IMR-90 (cell line): ENCODE results near the gene OR8K1.

ENCODE experiments used
- BHLHE40 ChIP-seq: fragments of 150-350 bp; IDR thresholded peaks from 2 replicates; pipeline ENCODE4 v1.6.1; 2016; ENCODE audit warnings: mild to moderate bottlenecking, low read depth, low read length
- CEBPB ChIP-seq: IDR thresholded peaks from 2 replicates; pipeline ENCODE4 v1.6.1; 2012; ENCODE audit warnings: low read depth, low read length, improper control_type of control experiment
- CHD1 ChIP-seq: IDR thresholded peaks from 2 replicates; pipeline ENCODE4 v1.6.1; 2012; ENCODE audit warnings: low read depth, low read length, improper control_type of control experiment
- FOS ChIP-seq: fragments of 150-350 bp; IDR thresholded peaks from 2 replicates; pipeline ENCODE4 v1.6.1; 2016; ENCODE audit warnings: low read depth, low read length
- MAZ ChIP-seq: IDR thresholded peaks from 2 replicates; pipeline ENCODE4 v1.6.1; 2012; ENCODE audit warnings: low read depth, mild to moderate bottlenecking, low read length, improper control_type of control experiment, moderate library complexity, borderline replicate concordance
- MXI1 ChIP-seq: IDR thresholded peaks from 2 replicates; pipeline ENCODE4 v1.6.1; 2012; ENCODE audit warnings: low read depth, mild to moderate bottlenecking, low read length, moderate library complexity, borderline replicate concordance
- POLR2A ChIP-seq: IDR thresholded peaks from 2 replicates; pipeline ENCODE4 v1.6.1; 2012; ENCODE audit warnings: mild to moderate bottlenecking, low read depth, low read length
- RAD21 ChIP-seq: IDR thresholded peaks from 2 replicates; pipeline ENCODE4 v1.6.1; 2012; ENCODE audit warnings: low read length, improper control_type of control experiment
- RCOR1 ChIP-seq: IDR thresholded peaks from 2 replicates; pipeline ENCODE4 v1.6.1; 2012; ENCODE audit warnings: mild to moderate bottlenecking, low read length, improper control_type of control experiment; ENCODE audit not compliant: insufficient replicate concordance
- TF ChIP-seq, protein P1 (sequence below): conservative IDR thresholded peaks from 2 replicates; pipeline ENCODE4 v1.5.1; 2012; ENCODE audit warnings: mild to moderate bottlenecking, low read depth, low read length, improper control_type of control experiment
- TF ChIP-seq, protein P2 (sequence below): fragments of 150-350 bp; IDR thresholded peaks from 2 replicates; pipeline ENCODE4 v1.6.1; 2017; ENCODE audit warnings: mild to moderate bottlenecking, antibody characterized with exemption, low read length, low read depth

DNA sequence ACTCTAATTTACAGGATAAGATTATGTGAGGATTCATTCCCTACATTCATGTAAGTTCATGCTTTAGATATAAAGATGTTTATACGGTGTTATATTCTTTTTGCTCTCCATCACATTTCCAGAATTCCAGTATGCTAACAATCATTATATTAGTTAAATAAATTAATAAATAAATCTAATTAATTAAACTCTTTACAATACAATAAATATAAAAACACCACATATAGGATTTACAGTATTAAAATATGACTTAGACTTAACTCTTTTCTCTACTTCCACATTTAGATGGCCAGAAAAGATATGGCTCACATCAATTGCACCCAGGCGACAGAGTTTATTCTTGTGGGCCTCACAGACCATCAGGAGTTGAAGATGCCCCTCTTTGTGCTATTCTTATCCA is 29.5 kb downstream of the OR8K1 start, which contains the start of gene OR8U1:
- no peak for TF ChIP-seq MXI1
- TF ChIP-seq, protein P1, sequence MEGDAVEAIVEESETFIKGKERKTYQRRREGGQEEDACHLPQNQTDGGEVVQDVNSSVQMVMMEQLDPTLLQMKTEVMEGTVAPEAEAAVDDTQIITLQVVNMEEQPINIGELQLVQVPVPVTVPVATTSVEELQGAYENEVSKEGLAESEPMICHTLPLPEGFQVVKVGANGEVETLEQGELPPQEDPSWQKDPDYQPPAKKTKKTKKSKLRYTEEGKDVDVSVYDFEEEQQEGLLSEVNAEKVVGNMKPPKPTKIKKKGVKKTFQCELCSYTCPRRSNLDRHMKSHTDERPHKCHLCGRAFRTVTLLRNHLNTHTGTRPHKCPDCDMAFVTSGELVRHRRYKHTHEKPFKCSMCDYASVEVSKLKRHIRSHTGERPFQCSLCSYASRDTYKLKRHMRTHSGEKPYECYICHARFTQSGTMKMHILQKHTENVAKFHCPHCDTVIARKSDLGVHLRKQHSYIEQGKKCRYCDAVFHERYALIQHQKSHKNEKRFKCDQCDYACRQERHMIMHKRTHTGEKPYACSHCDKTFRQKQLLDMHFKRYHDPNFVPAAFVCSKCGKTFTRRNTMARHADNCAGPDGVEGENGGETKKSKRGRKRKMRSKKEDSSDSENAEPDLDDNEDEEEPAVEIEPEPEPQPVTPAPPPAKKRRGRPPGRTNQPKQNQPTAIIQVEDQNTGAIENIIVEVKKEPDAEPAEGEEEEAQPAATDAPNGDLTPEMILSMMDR: no peak
- TF ChIP-seq, protein P2, sequence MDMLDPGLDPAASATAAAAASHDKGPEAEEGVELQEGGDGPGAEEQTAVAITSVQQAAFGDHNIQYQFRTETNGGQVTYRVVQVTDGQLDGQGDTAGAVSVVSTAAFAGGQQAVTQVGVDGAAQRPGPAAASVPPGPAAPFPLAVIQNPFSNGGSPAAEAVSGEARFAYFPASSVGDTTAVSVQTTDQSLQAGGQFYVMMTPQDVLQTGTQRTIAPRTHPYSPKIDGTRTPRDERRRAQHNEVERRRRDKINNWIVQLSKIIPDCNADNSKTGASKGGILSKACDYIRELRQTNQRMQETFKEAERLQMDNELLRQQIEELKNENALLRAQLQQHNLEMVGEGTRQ: no peak
- TF ChIP-seq POLR2A: no peak
- TF ChIP-seq RAD21: no peak
- no peak for TF ChIP-seq RCOR1
- no peak for TF ChIP-seq MAZ
- no peak for TF ChIP-seq FOS
- no peak for TF ChIP-seq BHLHE40
- TF ChIP-seq CEBPB: no peak
- TF ChIP-seq CHD1: no peak
